SK-N-SH treated with all-trans-retinoic acid at 6 μM for 48 hours (cell line): Measurements from ENCODE around the gene KREMEN1.

ENCODE experiments used
- ATAC-seq: fragments of 200-7000 bp; cut with Tn5 transposase; 3 replicates; pipeline ENCODE4 v1.9.1; 2020; ENCODE audit warnings: mild to moderate bottlenecking, moderate library complexity
- ARNTL ChIP-seq: fragments of 450-650 bp; formaldehyde crosslinking; IDR thresholded peaks from 2 replicates; pipeline ENCODE4 v1.5.0; 2020; ENCODE audit warnings: low read depth, mild to moderate bottlenecking, moderate library complexity, borderline replicate concordance
- BACH2 ChIP-seq: fragments of 250-450 bp; sonication (Bioruptor Pico); IDR thresholded peaks from 2 replicates; pipeline ENCODE4 v1.9.0; 2021; ENCODE audit warnings: mild to moderate bottlenecking, borderline replicate concordance
- CREB5 ChIP-seq: fragments of 250-450 bp; sonication (Bioruptor Pico); IDR thresholded peaks from 2 replicates; pipeline ENCODE4 v1.5.1; 2020; ENCODE audit warnings: low read depth, mild to moderate bottlenecking, moderate library complexity
- CSDC2 ChIP-seq: fragments of 250-450 bp; sonication (Bioruptor Pico); IDR thresholded peaks from 2 replicates; pipeline ENCODE4 v1.5.0; 2020; ENCODE audit warnings: mild to moderate bottlenecking, moderate library complexity
- ESRRG ChIP-seq: fragments of 250-450 bp; sonication (Bioruptor Pico); IDR thresholded peaks from 2 replicates; pipeline ENCODE4 v1.6.1; 2021; ENCODE audit warnings: mild to moderate bottlenecking
- GLIS3 ChIP-seq: fragments of 250-450 bp; sonication (Bioruptor Pico); IDR thresholded peaks from 2 replicates; pipeline ENCODE4 v1.5.0; 2020; ENCODE audit warnings: mild to moderate bottlenecking, moderate library complexity
- ISL1 ChIP-seq: fragments of 250-450 bp; sonication (Bioruptor Pico); IDR thresholded peaks from 2 replicates; pipeline ENCODE4 v2.1.2; 2022; ENCODE audit warnings: mild to moderate bottlenecking, moderate library complexity
- PATZ1 ChIP-seq: fragments of 250-450 bp; sonication (Bioruptor Pico); IDR thresholded peaks from 2 replicates; pipeline ENCODE4 v1.8.0; 2020; ENCODE audit warnings: mild to moderate bottlenecking, moderate library complexity, borderline replicate concordance
- POU6F1 ChIP-seq: fragments of 250-450 bp; sonication (Bioruptor Pico); IDR thresholded peaks from 2 replicates; pipeline ENCODE4 v1.8.0; 2021; ENCODE audit warnings: low read depth, mild to moderate bottlenecking, moderate library complexity, borderline replicate concordance
- PPARA ChIP-seq: fragments of 250-450 bp; sonication (Bioruptor Pico); IDR thresholded peaks from 2 replicates; pipeline ENCODE4 v1.5.0; 2020; ENCODE audit warnings: mild to moderate bottlenecking, borderline replicate concordance
- RARB ChIP-seq: fragments of 250-450 bp; sonication (Bioruptor Pico); IDR thresholded peaks from 2 replicates; pipeline ENCODE4 v1.8.0; 2021; ENCODE audit warnings: mild to moderate bottlenecking, moderate library complexity
- SNAI2 ChIP-seq: fragments of 250-450 bp; sonication (Bioruptor Pico); IDR thresholded peaks from 2 replicates; pipeline ENCODE4 v1.5.0; 2020; ENCODE audit warnings: mild to moderate bottlenecking, moderate library complexity
- TCF4 ChIP-seq: fragments of 250-450 bp; sonication (Bioruptor Pico); IDR thresholded peaks from 2 replicates; pipeline ENCODE4 v1.8.0; 2021; ENCODE audit warnings: mild to moderate bottlenecking, moderate library complexity, borderline replicate concordance
- TOX ChIP-seq: fragments of 250-450 bp; sonication (Bioruptor Pico); IDR thresholded peaks from 2 replicates; pipeline ENCODE4 v1.8.0; 2021; ENCODE audit warnings: mild to moderate bottlenecking, moderate library complexity, borderline replicate concordance
- TSHZ2 ChIP-seq: fragments of 250-450 bp; sonication (Bioruptor Pico); IDR thresholded peaks from 2 replicates; pipeline ENCODE4 v1.5.0; 2020; ENCODE audit warnings: mild to moderate bottlenecking, moderate library complexity
- ZC3H10 ChIP-seq: fragments of 250-450 bp; sonication (Bioruptor Pico); IDR thresholded peaks from 2 replicates; pipeline ENCODE4 v1.5.1; 2021; ENCODE audit warnings: mild to moderate bottlenecking, moderate library complexity
- ZFP3 ChIP-seq: fragments of 250-450 bp; sonication (Bioruptor Pico); IDR thresholded peaks from 2 replicates; pipeline ENCODE4 v1.5.0; 2020; ENCODE audit warnings: mild to moderate bottlenecking, moderate library complexity
- ZFP30 ChIP-seq: fragments of 450-650 bp; formaldehyde crosslinking; IDR thresholded peaks from 2 replicates; pipeline ENCODE4 v1.5.0; 2022; ENCODE audit warnings: mild to moderate bottlenecking, moderate library complexity
- ZNF565 ChIP-seq: fragments of 450-650 bp; formaldehyde crosslinking; conservative IDR thresholded peaks from 2 replicates; pipeline ENCODE4 v1.5.0; 2020; ENCODE audit warnings: low read depth, mild to moderate bottlenecking, moderate library complexity
- ZNF70 ChIP-seq: fragments of 450-650 bp; formaldehyde crosslinking; IDR thresholded peaks from 2 replicates; pipeline ENCODE4 v1.5.0; 2020; ENCODE audit warnings: mild to moderate bottlenecking, moderate library complexity

Gene KREMEN1

GRCh38 chr22:29213493-29213892 lies 140.7 kb downstream of the KREMEN1 start (continued):
- TF ChIP-seq POU6F1 (no peak), CSDC2 (CRISPR knock-in tag) (no peak), PATZ1 (CRISPR knock-in tag) (no peak), ZC3H10 (CRISPR knock-in tag) (no peak), ISL1 (no peak), TOX (no peak), PPARA (CRISPR knock-in tag) (no peak)

- ATAC-seq: no peak
These were observed 141.4 kb downstream of the KREMEN1 start for GRCh38 chr22:29214232-29214631.

GRCh38 chr22:29215012-29215860 lies 142.4 kb downstream of the KREMEN1 start:
- no peak for ATAC-seq
- TF ChIP-seq TSHZ2 (CRISPR knock-in tag): no peak
- TF ChIP-seq ZNF70 (CRISPR knock-in tag): no peak
- no peak for TF ChIP-seq BACH2 (CRISPR knock-in tag)
- TF ChIP-seq POU6F1: no peak
- TF ChIP-seq CREB5: no peak
- TF ChIP-seq TOX: no peak
- TF ChIP-seq CSDC2 (CRISPR knock-in tag): no peak
- TF ChIP-seq TCF4 (CRISPR knock-in tag): no peak
- no peak for TF ChIP-seq ZFP3 (CRISPR knock-in tag)
- no peak for TF ChIP-seq ZFP30 (CRISPR knock-in tag)

More at GRCh38 chr22:29214232-29214631, 141.4 kb downstream of the KREMEN1 start:
- TF ChIP-seq SNAI2 (CRISPR knock-in tag) (no peak), ESRRG (CRISPR knock-in tag) (no peak), ARNTL (CRISPR knock-in tag) (no peak), ZFP3 (CRISPR knock-in tag) (no peak), CSDC2 (CRISPR knock-in tag) (no peak), GLIS3 (CRISPR knock-in tag) (no peak), ZC3H10 (CRISPR knock-in tag) (no peak), ZNF565 (CRISPR knock-in tag) (no peak), RARB (no peak), CREB5 (no peak), PATZ1 (CRISPR knock-in tag) (no peak), ZFP30 (CRISPR knock-in tag) (no peak)
